H1 (cell line): Measurements from ENCODE around the gene ARHGEF3. TPM values are rescaled to one million over a fixed set of nuclear protein-coding genes. Genes with fewer than 3 reads are reported as not detected.

Experiments
- CTCF ChIA-PET: fragments of 300-600 bp; sonication (Branson Sonifier 250); formaldehyde crosslinking; loops from one replicate; lab custom pipeline; 2021; ENCODE audit not compliant: partially characterized antibody; lab: Charles Lee
- POLR2A ChIA-PET: fragments of 300-600 bp; sonication (Branson Sonifier 250); formaldehyde crosslinking; loops from one replicate; lab custom pipeline; 2021; ENCODE audit warnings: inconsistent platforms; ENCODE audit not compliant: partially characterized antibody; lab: Charles Lee
- DNase-seq, 2 experiments: peaks; one replicate each; pipeline versions ENCODE4 v3.0.0 to v3.0.0-alpha.2; 2010 to 2022; ENCODE audit warnings: low spot score in 2 of 2, low read depth in 1 of 2, mixed read lengths in 1 of 2
- FAIRE-seq: peaks from 2 replicates; lab custom pipeline; 2011; peaks lifted over from hg19 to GRCh38; lab: Jason Lieb, UNC
- H2AFZ ChIP-seq: 2 replicates; pipeline ENCODE4 v1.8.1; 2012; ENCODE audit warnings: low read length, inconsistent platforms
- H2AK5ac ChIP-seq: 2 replicates; pipeline ENCODE4 v1.6.1; 2013; ENCODE audit warnings: low read depth, low read length
- H2BK120ac ChIP-seq: replicated peaks from 2 replicates; pipeline ENCODE3; 2013; ENCODE audit warnings: low read depth, low read length, inconsistent platforms
- H2BK12ac ChIP-seq: 2 replicates; pipeline ENCODE4 v1.6.1; 2013; ENCODE audit warnings: low read depth, low read length
- H2BK15ac ChIP-seq: 2 replicates; pipeline ENCODE4 v1.6.1; 2013; ENCODE audit warnings: low read length
- H2BK20ac ChIP-seq: 2 replicates; pipeline ENCODE4 v1.6.1; 2013; ENCODE audit warnings: low read length
- H2BK5ac ChIP-seq: 2 replicates; pipeline ENCODE4 v1.6.1; 2013; ENCODE audit warnings: low read depth, low read length
- H3K14ac ChIP-seq: 2 replicates; pipeline ENCODE4 v1.6.1; 2013; ENCODE audit warnings: inconsistent platforms; ENCODE audit not compliant: insufficient read length
- H3K18ac ChIP-seq: 2 replicates; pipeline ENCODE4 v1.6.1; 2013; ENCODE audit warnings: low read length; ENCODE audit errors: extremely low read depth
- H3K23ac ChIP-seq: 2 replicates; pipeline ENCODE4 v1.6.1; 2013; ENCODE audit warnings: inconsistent platforms; ENCODE audit not compliant: insufficient read length
- H3K23me2 ChIP-seq: 2 replicates; pipeline ENCODE4 v1.6.1; 2013; ENCODE audit warnings: low read depth, low read length
- H3K27ac ChIP-seq: 2 replicates; pipeline ENCODE4 v1.6.1; 2011; ENCODE audit warnings: low read depth, low read length, inconsistent platforms
- H3K27me3 ChIP-seq, 4 experiments: replicated peaks in 1 of 4; 1 replicate in 1 of 4; 2 replicates in 3 of 4; pipeline versions ENCODE4 v1.6.1 to v1.8.1; 2011 to 2013; ENCODE audit warnings: low read length in 3 of 4, mild to moderate bottlenecking in 3 of 4, inconsistent platforms in 2 of 4, mixed read lengths in 2 of 4, moderate library complexity in 1 of 4; ENCODE audit not compliant: control insufficient read depth in 3 of 4, insufficient read depth in 3 of 4; ENCODE audit errors: extremely low read depth in 1 of 4
- H3K36me3 ChIP-seq, 4 experiments: 2 replicates each; pipeline versions ENCODE4 v1.6.1 to v1.8.1; 2011 to 2013; ENCODE audit warnings: mild to moderate bottlenecking in 4 of 4, low read length in 3 of 4, moderate library complexity in 2 of 4, control low read depth in 1 of 4, inconsistent platforms in 1 of 4; ENCODE audit not compliant: insufficient read depth in 4 of 4, control insufficient read depth in 2 of 4
- H3K4ac ChIP-seq: replicated peaks from 2 replicates; pipeline ENCODE3; 2013; ENCODE audit warnings: low read length, low read depth, mixed read lengths, inconsistent platforms; ENCODE audit not compliant: insufficient read length
- H3K4me1 ChIP-seq, 4 experiments: replicated peaks in 1 of 4; 1 replicate in 1 of 4; 2 replicates in 3 of 4; pipeline versions ENCODE4 v1.6.1 to v1.8.1; 2011 to 2013; ENCODE audit warnings: low read length in 3 of 4, inconsistent platforms in 2 of 4, mixed read lengths in 1 of 4; ENCODE audit not compliant: insufficient read depth in 4 of 4, control insufficient read depth in 3 of 4
- H3K4me2 ChIP-seq, 2 experiments: 2 replicates each; pipeline versions ENCODE4 v1.6.1 to v1.8.1; 2011 to 2013; ENCODE audit warnings: low read depth in 2 of 2, low read length in 2 of 2, control low read depth in 1 of 2, inconsistent platforms in 1 of 2, mild to moderate bottlenecking in 1 of 2; ENCODE audit not compliant: insufficient read depth in 1 of 2
- H3K4me3 ChIP-seq, 4 experiments: fragments of 200-600, 300-600 bp in 1 of 4; sonication (generic), shearing (Covaris generic), sonication (Bioruptor Twin) in 1 of 4; 2 replicates each; pipeline versions ENCODE4 v1.5.1 to v1.8.1; 2011 to 2016; ENCODE audit warnings: low read length in 4 of 4, low read depth in 3 of 4, control low read depth in 2 of 4, inconsistent platforms in 2 of 4, mild to moderate bottlenecking in 2 of 4, mixed read lengths in 1 of 4, moderate library complexity in 1 of 4; ENCODE audit not compliant: insufficient read depth in 2 of 4; ENCODE audit errors: extremely low read depth in 1 of 4
- H3K56ac ChIP-seq: replicated peaks from 2 replicates; pipeline ENCODE3; 2013; ENCODE audit warnings: low read depth, mild to moderate bottlenecking, mixed read lengths, low read length, inconsistent platforms; ENCODE audit not compliant: insufficient read length
- H3K79me1 ChIP-seq: 2 replicates; pipeline ENCODE4 v1.6.1; 2013; ENCODE audit warnings: low read depth, low read length, control low read depth
- H3K79me2 ChIP-seq, 2 experiments: 2 replicates each; pipeline versions ENCODE4 v1.6.1 to v1.8.1; 2012 to 2013; ENCODE audit warnings: low read length in 2 of 2, mild to moderate bottlenecking in 2 of 2, inconsistent platforms in 1 of 2; ENCODE audit not compliant: insufficient read depth in 2 of 2, control insufficient read depth in 1 of 2
- H3K9ac ChIP-seq, 4 experiments: replicated peaks in 1 of 4; 1 replicate in 1 of 4; 2 replicates in 3 of 4; pipeline versions ENCODE4 v1.6.1 to v1.8.1; 2011 to 2013; ENCODE audit warnings: low read depth in 3 of 4, low read length in 3 of 4, control low read depth in 2 of 4, mild to moderate bottlenecking in 2 of 4, moderate library complexity in 2 of 4, inconsistent platforms in 1 of 4; ENCODE audit errors: extremely low read depth in 1 of 4
- H3K9me3 ChIP-seq, 2 experiments: 2 replicates each; pipeline versions ENCODE4 v1.6.1 to v1.8.1; 2012 to 2013; ENCODE audit warnings: mild to moderate bottlenecking in 2 of 2, moderate library complexity in 2 of 2, control low read depth in 1 of 2, inconsistent platforms in 1 of 2, low read depth in 1 of 2, low read length in 1 of 2, mixed read lengths in 1 of 2; ENCODE audit not compliant: insufficient read depth in 2 of 2
- H4K20me1 ChIP-seq, 2 experiments: replicated peaks in 1 of 2; 2 replicates each; pipeline versions ENCODE3 to v1.8.1; 2011 to 2013; ENCODE audit warnings: inconsistent platforms in 2 of 2, low read length in 2 of 2, mild to moderate bottlenecking in 1 of 2; ENCODE audit not compliant: insufficient read depth in 2 of 2, control insufficient read depth in 1 of 2
- H4K5ac ChIP-seq: 2 replicates; pipeline ENCODE4 v1.6.1; 2013; ENCODE audit warnings: low read length, low read depth, mixed read lengths, inconsistent platforms; ENCODE audit not compliant: insufficient read length
- H4K8ac ChIP-seq: 2 replicates; pipeline ENCODE4 v1.8.0; 2013; ENCODE audit warnings: mild to moderate bottlenecking, moderate library complexity, low read length, inconsistent platforms; ENCODE audit not compliant: insufficient read depth; ENCODE audit errors: extremely low read depth
- H4K91ac ChIP-seq: replicated peaks from 2 replicates; pipeline ENCODE3; 2013; ENCODE audit warnings: low read length, mixed read lengths, inconsistent platforms; ENCODE audit not compliant: insufficient read length
- ATF2 ChIP-seq: IDR thresholded peaks from 2 replicates; pipeline ENCODE4 v1.6.1; 2012; ENCODE audit warnings: low read length, inconsistent platforms
- KDM1A ChIP-seq: fragments of 200-600, 300-600 bp; sonication (generic); IDR thresholded peaks from 2 replicates; pipeline ENCODE4 v1.7.1; 2016; ENCODE audit warnings: mild to moderate bottlenecking, low read length, borderline replicate concordance
- SRF ChIP-seq: IDR thresholded peaks from 2 replicates; pipeline ENCODE4 v1.6.1; 2011; ENCODE audit warnings: mild to moderate bottlenecking, low read depth, low read length, moderate library complexity
- TCF12 ChIP-seq: IDR thresholded peaks from 2 replicates; pipeline ENCODE4 v1.6.1; 2011; ENCODE audit warnings: low read depth, mild to moderate bottlenecking, low read length
- TEAD4 ChIP-seq: IDR thresholded peaks from 2 replicates; pipeline ENCODE4 v1.6.1; 2012; ENCODE audit warnings: low read depth, low read length, inconsistent platforms, mixed read lengths
- WGBS, 2 experiments: shearing (Covaris generic) in 1 of 2; methylation state at CpG; one replicate each; pipeline versions ENCODE4 v1.1.6 to v1.1.7; 2013 to 2015; ENCODE audit warnings: low lambda C conversion rate in 2 of 2, mixed read lengths in 2 of 2, inconsistent platforms in 1 of 2, low coverage in 1 of 2, missing lambda C conversion rate in 1 of 2; ENCODE audit not compliant: insufficient replicate concordance in 2 of 2, insufficient coverage in 1 of 2, insufficient read length in 1 of 2; ENCODE audit errors: extremely low coverage in 1 of 2, missing lambda C conversion rate in 1 of 2; 5-methylcytosine and 5-hydroxymethylcytosine counted together
- polyA plus RNA-seq, 7 experiments: library from polyadenylated mRNA; depleted of rRNA in 3 of 7; stranded (reverse) in 5 of 7; unstranded in 2 of 7; fragments of >200 nt in 5 of 7; fragments of 200-250 nt in 2 of 7; gene quantifications; 1 replicate in 5 of 7; 2 replicates in 1 of 7; 4 replicates in 1 of 7; pipeline versions ENCODE4 v1.2.1 to v1.2.3, GENCODE V29; 2011 to 2013; ENCODE audit warnings: missing spikeins in 2 of 7, mixed read lengths in 2 of 7
- total RNA-seq: library from RNA; stranded (reverse); fragmentation: NEBNext Ultra II Directional; extraction: Animal tissue kit (Norgen Biotek cat#: 25700); gene quantifications from 2 replicates; pipeline ENCODE4 v1.2.1, GENCODE V29; 2021

ARHGEF3 gene
- total and polyA plus RNA-seq, 2 of the 8 experiments (the other 6 are each of a cell fraction or from before 2014, with no cell fraction given) = 2.8 to 6.0 TPM

GRCh38 chr3:56758539-56758981 lies 43.2 kb downstream of the ARHGEF3 start:
- Histone ChIP-seq H3K18ac (no peak overlapping the region), H3K56ac (no peak overlapping the region), H2AFZ (no peak overlapping the region), H3K27me3 (no peaks in the 10 kb centered on the region), H3K4me2 (no peak overlapping the region), H2AK5ac (no peak overlapping the region), H4K91ac (no peak overlapping the region), H3K4ac (no peak overlapping the region), H3K27ac (no peak overlapping the region), H4K5ac (no peak overlapping the region), H3K23ac (no peak overlapping the region), H3K4me3 (no peak overlapping the region), H2BK5ac (no peak overlapping the region), H2BK20ac (no peak overlapping the region), H3K9ac (no peak overlapping the region), H4K8ac (no peak overlapping the region), H3K9me3 (peaks cover 0 to 7% of the 10 kb centered on the region in 2 experiments; a peak in 1 of 4 replicates), H4K20me1 (no peaks in the 10 kb centered on the region), H3K4me1 (peaks cover 0 to 3% (median 0%) of the 10 kb centered on the region in 4 experiments; a peak in 1 of 7 replicates), H3K14ac (no peak overlapping the region), H2BK15ac (no peak overlapping the region), H3K79me2 (no peaks in the 10 kb centered on the region), H2BK120ac (no peak overlapping the region), H3K79me1 (no peaks in the 10 kb centered on the region), H3K36me3 (no peaks in the 10 kb centered on the region), H3K23me2 (no peaks in the 10 kb centered on the region), H2BK12ac (no peak overlapping the region)
- ChIA-PET POLR2A (no interaction called here), CTCF (interaction anchor here (0.6 to 1.7 kb wide), 4 partner anchors 41 to 230 kb away, joined by 3 to 6 read pairs (median 5); no protein-coding TSS in a partner anchor)
- DNase-seq = no peak
- WGBS, 2 experiments = 98% methylated on average over 2 of the region's 2 CpGs; no CpG with 5 or more reads in 1 of the 2 experiments
- no peak for FAIRE-seq
- TF ChIP-seq ATF2 = no peak
- no peak for TF ChIP-seq TEAD4
- no peak for TF ChIP-seq KDM1A
- TF ChIP-seq TCF12 = no peak
- no peak for TF ChIP-seq SRF
